RCC 7860 (cell line): Measurements from ENCODE around the gene ASPN.

Experiments
- DNase-seq: peaks from one replicate; pipeline ENCODE4 v3.0.0-alpha.2; 2015; ENCODE audit warnings: low spot score
- FAIRE-seq: peaks from 2 replicates; lab custom pipeline; 2012; peaks lifted over from hg19 to GRCh38; lab: Jason Lieb, UNC

ASPN gene

DNA sequence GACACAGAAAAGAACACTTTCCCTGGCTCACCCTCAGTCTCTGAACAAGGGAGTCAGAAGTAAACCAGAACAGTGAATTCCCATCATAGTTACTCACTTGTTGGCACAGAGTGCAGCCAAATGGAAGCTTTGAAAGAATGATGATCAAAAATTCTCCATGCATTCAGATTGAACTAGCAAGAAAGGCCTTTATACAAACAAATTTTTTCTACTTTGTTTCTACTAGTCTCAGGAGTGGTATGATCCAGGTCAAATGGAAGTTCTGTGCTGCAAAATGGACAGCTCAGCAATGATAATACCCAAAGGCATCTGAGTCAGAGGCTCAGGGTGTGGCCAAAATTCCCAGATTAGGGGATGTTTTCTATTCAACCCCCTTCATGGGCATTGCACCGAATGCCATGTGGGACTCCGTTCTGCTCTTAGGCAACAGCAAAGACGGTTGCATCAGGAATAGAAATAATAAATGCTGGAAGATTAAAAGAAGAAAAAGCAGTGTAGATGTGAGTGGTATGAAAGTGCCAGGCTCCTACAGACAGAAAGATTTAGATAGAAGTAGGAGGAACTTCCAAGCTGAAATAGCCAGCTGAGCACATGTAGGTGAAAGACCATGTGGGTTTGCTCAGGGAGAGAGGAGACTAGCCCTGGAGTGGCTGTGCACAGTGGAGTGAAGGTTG is 24.0 kb upstream of the ASPN start:
- DNase-seq (no peak), FAIRE-seq (no peak)

- no peak for FAIRE-seq
Measured at GRCh38 chr9:92504881-92505280, 22.6 kb upstream of the ASPN start.

DNA sequence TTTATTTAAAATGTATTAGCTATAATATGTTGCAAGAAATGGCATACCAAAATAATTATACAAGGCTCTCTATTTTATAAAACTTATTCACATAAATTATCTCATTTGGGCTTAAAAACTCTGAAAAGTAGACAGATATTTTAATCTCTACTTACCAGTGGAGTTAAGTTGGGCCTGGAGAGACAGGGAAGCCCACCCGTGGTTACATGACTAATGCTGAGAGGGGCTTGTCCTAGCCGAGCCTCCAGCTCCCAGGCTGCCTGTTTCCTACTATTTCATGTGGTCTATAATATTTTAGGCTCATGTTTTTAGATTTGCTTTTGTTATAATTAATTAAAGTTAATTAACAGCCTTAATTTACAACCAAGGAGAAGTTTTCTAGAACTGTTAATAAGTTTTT is 20.9 kb upstream of the ASPN start:
- no peak for FAIRE-seq
- DNase-seq = no peak

More at GRCh38 chr9:92504881-92505280, 22.6 kb upstream of the ASPN start:
- no peak for DNase-seq

- FAIRE-seq (no peak), DNase-seq (no peak)
Measured at GRCh38 chr9:92501671-92502393, 19.5 kb upstream of the ASPN start.

DNA sequence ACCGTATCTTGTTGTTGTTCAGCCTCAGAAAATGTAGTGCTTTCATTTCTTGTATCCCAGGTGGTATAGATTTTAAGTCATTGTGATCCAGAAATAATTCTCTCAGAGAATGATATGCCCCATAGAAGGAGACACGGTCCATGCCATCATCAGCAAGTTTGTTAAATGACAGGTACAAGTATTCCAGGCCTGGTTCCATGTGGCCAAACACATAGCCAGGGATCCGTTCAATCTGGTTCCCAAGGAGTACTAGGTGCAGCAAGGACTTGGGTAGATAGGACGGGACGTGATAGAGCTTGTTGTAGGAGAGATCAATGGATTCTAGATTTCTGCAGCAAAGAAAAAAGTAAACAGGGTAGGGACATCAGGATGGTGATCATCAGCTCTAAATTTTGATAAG is 18.4 kb upstream of the ASPN start:
- DNase-seq = no peak
- no peak for FAIRE-seq

DNA sequence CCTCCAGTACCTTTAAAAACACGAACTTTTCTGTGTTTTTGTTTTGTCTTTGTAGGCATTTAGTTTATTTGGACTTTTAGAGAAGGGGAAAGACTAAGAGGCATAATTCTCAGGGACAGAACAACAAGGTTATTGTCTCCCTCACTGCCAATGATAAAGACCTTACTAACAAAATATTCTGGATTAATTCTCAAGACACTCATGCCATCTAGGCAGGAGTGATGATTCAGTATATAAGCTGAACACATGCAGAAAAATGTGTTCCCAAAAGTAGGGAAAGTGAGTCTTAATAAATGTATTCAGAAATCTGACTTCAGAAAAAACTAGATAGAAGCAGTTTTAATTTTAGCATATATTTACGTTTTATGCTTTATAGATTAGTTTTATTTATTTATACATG is 17.4 kb upstream of the ASPN start:
- no peak for DNase-seq

DNA sequence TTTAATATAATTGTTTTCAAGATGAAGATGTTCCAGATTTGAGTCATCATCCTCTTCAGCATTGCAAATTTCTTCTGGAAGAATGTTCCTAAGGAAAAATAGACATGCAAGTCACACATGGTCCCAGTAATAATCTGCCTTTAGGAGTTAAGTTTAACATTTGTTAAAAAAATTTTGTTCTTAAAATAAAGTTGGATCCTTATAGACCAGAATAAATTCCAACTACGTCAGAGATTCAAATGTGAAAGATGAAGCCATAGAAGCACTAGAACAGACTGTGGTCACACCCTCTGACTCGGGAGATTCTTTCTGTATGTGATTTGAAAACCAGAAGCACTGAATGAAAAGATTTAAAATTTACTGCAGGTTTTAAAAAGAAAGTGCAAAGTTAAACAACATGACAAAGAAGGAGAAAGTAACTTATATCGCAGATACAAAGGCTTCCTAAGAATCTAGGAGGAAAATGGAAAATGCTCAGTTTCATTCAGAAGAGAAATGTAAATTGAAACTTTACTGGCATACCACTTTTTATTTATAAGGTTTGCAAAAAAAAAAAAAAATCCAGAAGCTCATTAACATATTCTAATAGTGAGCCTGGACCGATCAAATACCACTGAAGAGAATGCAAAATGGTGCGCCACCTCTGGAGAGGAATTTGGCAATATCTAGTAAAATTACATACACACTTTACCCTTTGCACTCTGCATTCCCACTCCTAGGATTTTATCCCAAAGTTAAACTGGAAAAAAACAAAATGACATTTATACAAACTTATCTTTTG is 14.3 kb upstream of the ASPN start:
- no peak for FAIRE-seq

More for the DNA sequence above, 17.4 kb upstream of the ASPN start:
- no peak for FAIRE-seq

GRCh38 chr9:92494856-92495255 is 12.6 kb upstream of the ASPN start:
- no peak for FAIRE-seq

More for the DNA sequence above, 14.3 kb upstream of the ASPN start:
- DNase-seq = no peak

GRCh38 chr9:92493749-92494387 is 11.6 kb upstream of the ASPN start:
- DNase-seq = no peak
- no peak for FAIRE-seq

More at GRCh38 chr9:92494856-92495255, 12.6 kb upstream of the ASPN start:
- no peak for DNase-seq

- DNase-seq = no peak
- no peak for FAIRE-seq
Measured at GRCh38 chr9:92492781-92493401, 10.6 kb upstream of the ASPN start.

GRCh38 chr9:92488681-92489550 is 6.6 kb upstream of the ASPN start:
- FAIRE-seq (no peak), DNase-seq (no peak)

DNA sequence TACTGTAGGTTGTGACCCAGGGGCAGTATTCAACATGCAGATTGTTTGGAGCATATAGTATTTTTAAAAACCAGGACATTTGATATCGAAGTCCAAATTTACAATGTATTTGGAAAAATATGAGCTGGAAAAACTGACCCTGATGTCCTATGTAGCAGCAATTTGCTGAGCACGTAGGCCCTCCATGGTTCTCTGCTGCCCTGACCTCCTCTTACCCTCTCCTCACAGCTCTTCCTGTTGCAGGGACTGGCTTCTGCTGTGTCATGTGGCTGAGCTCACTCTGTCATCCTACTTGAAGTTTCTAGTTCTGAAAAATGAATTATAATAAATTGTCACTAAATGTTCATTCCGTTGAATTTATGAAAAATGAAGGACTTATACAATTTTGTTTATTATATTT is 4.1 kb upstream of the ASPN start:
- FAIRE-seq = no peak
- DNase-seq = no peak

DNA sequence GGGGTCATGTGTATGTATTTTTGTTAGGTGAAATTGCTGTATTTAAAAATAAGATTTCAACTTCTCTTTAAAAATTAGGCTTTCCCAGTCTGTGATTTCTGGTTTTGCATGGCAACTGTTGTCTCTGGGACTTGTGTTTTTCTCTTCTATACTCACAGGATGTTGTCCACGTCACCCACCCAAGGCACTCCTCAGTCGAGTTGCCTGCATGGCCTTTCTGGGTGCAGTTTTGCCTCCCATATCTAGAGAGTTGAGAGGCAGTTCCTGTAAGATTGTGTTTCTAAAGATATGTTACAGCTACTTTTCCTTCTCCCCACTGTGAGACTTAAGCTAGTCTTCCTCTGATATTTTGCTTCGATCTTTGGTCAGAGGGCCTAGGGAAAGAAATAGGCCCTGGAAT is 2.3 kb upstream of the ASPN start:
- DNase-seq (no peak), FAIRE-seq (no peak)

GRCh38 chr9:92483627-92484545 is 1.6 kb upstream of the ASPN start:
- no peak for FAIRE-seq
- DNase-seq = no peak

- DNase-seq (no peak), FAIRE-seq (no peak)
Measured at GRCh38 chr9:92482805-92483204, 499 bp upstream of the ASPN start.

GRCh38 chr9:92480986-92481633 is 1.2 kb downstream of the ASPN start:
- DNase-seq (no peak), FAIRE-seq (no peak)

GRCh38 chr9:92480291-92480771 is 2.0 kb downstream of the ASPN start:
- DNase-seq (no peak), FAIRE-seq (no peak)

DNA sequence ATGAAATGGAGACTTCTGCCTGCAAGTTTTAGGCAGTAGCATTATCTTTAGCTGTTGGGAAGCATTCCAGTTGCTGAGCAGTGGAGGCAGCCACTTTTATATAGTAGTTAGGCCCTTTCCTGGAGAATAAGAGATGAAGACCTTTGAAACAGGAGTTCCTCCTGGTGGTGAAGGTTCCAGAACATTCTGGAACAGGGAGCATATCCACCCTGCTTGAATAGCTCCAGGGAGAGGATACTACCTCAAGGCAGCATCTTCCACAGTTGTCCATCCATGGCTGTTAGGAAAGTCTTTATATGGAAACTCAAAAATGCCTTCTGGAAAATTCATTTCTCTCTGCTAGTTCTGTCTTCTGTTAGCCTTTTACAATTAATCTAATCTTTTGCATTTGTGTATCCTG is 3.0 kb downstream of the ASPN start:
- FAIRE-seq (no peak), DNase-seq (no peak)
